GM19035 (cell line): ENCODE measurements around the gene FCHO1.

Source experiments
- ATAC-seq: cut with Tn5 transposase; IDR thresholded peaks from one replicate; pipeline ENCODE4 v1.9.1; 2021; ENCODE audit not compliant: unreplicated experiment

FCHO1 gene

GRCh38 chr19:17824339-17824738 is 73.1 kb downstream of the FCHO1 start:
- no peak for ATAC-seq

- ATAC-seq: no peak
Observed at GRCh38 chr19:17826508-17827056, 75.3 kb downstream of the FCHO1 start.

- ATAC-seq: no peak
Observed at GRCh38 chr19:17829855-17830566, 78.7 kb downstream of the FCHO1 start.

- ATAC-seq: no peak
Observed at GRCh38 chr19:17830567-17831418, 79.5 kb downstream of the FCHO1 start.

- no peak for ATAC-seq
Observed at GRCh38 chr19:17831419-17831888, 80.2 kb downstream of the FCHO1 start.

GRCh38 chr19:17832443-17833208 is 81.3 kb downstream of the FCHO1 start:
- ATAC-seq: no peak

- ATAC-seq: no peak
Observed at GRCh38 chr19:17834350-17835181, 83.3 kb downstream of the FCHO1 start.

- no peak for ATAC-seq
Observed at GRCh38 chr19:17835182-17836006, 84.1 kb downstream of the FCHO1 start.

GRCh38 chr19:17836530-17836929 is 85.3 kb downstream of the FCHO1 start:
- ATAC-seq: no peak

GRCh38 chr19:17837972-17838371 is 86.7 kb downstream of the FCHO1 start:
- no peak for ATAC-seq
